Activated naive CD4-positive, alpha-beta T cell (primary cell): ENCODE results near the gene CD19.
A peak's percentile ranks its signal among the peaks of the same experiment; 100 is the strongest.
"Not testable (repeated sequence)": the region's sequence is repeated elsewhere in the genome, so short reads cannot be mapped to it uniquely, and the experiment has no call there.

ENCODE experiments used
- DNase-seq, 4 experiments: peaks; one replicate each; lab custom pipeline; 2025; lab: John Stamatoyannopoulos, UW

Gene CD19

DNA sequence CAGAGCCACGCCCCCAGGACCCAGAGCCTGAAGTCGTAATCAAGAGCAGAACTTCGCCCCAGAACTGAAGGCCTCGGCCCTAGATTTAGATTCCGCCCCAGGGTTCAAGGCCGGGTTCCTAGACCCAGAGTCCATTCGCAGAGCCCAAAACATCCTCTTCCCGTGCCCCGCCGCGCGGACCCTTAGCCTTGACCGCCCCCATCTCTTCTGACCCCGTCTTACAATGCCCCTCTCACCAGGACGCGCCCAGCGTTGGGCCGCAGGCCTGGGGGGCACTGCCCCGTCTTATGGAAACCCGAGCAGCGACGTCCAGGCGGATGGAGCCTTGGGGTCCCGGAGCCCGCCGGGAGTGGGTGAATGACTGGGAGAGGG, 5.0 kb downstream of the CD19 start:
- DNase-seq, result no peak

GRCh38 chr16:28937222-28937876, 5.6 kb downstream of the CD19 start:
- DNase-seq, result no peak

- no peak for DNase-seq
Measured at GRCh38 chr16:28938721-28939120, 7.0 kb downstream of the CD19 start.

DNA sequence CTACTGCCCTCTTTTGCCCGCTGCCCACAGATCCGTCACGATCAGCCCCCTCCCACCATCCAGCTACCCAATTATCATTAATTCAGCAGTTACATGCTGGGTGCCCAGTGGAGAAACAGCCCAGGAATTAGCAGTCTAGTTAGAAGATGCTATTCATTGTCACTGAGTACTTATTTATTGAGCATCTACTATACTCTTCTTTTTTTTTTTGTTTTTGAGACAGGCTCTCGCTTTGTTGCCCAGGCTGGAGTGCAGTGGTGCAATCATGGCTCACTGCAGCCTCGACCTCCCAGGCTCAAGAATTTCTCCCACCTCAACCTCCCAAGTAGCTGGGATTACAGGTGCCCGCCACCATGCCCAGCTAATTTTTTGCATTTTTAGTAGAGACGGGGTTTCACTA, 8.1 kb downstream of the CD19 start:
- not testable (repeated sequence) for DNase-seq

- DNase-seq, result no peak
Measured at GRCh38 chr16:28943281-28943680, 11.5 kb downstream of the CD19 start.

- no peak for DNase-seq
Measured at GRCh38 chr16:28946681-28947080, 14.9 kb downstream of the CD19 start.

DNA sequence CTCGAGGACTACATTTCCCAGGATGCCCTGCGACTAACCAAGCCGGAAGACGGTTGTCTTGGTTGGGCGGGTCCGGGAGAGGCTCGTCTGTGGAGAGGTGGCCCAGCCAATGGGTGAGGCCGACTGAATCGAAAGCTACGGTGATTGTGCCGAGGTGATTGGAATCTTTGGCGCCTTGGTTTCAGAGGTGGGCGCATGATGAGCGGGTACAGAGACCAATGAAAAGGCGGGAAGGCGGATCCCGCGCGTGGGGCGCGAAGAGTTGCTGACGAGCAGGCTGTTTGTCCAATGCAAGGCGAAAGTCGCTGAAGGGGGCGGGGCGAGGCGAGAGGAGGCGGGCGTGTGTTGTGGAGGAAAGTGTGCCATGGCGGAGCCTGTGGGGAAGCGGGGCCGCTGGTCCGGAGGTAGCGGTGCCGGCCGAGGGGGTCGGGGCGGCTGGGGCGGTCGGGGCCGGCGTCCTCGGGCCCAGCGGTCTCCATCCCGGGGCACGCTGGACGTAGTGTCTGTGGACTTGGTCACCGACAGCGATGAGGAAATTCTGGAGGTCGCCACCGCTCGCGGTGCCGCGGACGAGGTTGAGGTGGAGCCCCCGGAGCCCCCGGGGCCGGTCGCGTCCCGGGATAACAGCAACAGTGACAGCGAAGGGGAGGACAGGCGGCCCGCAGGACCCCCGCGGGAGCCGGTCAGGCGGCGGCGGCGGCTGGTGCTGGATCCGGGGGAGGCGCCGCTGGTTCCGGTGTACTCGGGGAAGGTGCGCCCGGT, 19.1 kb downstream of the CD19 start, which contains the start of gene NFATC2IP:
TSS of gene NFATC2IP (plus strand) at position 290 of the 762 bp plus-strand sequence. CDS start at position 365, 75 bp downstream.
- peak; percentile 98 to 99 (median 98) for DNase-seq

- no peak for DNase-seq
Measured at GRCh38 chr16:28951410-28951943, 19.7 kb downstream of the CD19 start.

DNA sequence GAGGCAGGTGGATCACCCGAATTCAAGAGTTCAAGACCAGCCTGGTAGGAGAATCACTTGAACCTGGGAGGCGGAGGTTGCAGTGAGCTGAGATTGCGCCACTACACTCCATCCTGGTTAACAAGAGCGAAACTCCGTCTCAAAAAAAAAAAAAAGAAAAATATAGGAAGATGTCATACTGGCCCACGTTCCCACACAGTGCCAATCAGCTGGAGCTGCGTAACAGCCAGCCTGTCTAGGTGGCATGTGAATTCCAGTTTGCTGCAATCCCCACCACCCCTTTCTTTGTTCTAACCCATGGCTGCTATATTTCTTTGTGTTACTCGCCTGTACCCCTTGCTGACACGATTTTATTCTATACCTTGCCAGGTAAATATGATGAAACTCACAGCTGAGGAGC, 26.4 kb downstream of the CD19 start:
- no peak for DNase-seq

DNA sequence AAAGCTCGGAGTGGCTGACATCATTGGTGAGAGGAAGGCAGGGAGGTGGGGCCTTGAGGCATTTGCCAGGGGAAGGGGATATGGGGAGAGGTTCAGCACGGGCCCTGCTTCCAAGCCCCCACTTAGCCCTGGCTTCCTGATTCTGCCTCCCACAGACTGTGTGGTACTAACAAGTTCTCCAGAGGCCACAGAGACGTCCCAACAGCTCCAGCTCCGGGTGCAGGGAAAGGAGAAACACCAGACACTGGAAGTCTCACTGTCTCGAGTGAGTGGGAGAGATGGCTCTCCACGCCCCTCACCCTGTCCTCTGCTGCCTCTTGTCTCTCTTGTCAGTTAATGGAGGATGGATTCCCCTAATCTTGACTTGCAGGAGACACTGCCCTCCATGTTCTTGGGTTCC, 27.1 kb downstream of the CD19 start:
- no peak for DNase-seq

DNA sequence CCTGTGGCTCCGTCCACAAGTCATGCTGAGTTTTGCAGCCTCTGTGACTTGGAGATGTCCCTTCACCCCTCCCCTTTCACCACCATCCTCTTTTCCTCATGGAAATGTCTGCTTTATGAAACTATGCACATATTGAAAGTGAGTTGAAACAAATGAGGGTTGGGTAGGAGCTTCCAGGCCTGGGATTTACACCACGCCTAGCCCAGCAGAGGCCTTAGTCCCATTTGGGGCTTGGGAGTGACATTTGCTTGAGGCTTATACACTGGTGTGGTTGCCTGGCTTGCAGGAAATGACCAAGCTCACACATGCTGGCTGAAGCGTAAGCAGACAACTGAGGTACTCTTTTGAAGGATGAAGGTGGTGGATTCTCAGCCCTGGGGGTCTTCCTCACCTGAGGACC, 32.3 kb downstream of the CD19 start:
- no peak for DNase-seq

DNA sequence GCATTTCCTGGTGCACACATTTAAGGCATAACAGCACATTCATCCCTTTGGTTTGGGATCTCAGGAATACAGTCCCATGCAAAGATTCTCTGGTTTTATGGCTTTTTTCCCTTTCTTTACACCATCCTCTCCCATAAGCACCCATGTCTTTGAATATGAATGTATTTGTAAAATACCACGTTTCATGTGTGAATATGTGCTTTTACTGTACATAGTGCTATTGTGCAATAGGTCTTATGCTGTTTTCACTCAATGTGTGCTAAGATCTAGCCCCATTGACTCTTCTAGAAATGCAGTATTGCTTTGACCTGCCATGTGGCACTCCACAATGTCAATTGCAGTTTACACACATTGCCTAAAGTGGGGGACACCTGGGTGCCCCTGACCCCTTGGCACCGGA, 32.7 kb downstream of the CD19 start:
- DNase-seq, result no peak

DNA sequence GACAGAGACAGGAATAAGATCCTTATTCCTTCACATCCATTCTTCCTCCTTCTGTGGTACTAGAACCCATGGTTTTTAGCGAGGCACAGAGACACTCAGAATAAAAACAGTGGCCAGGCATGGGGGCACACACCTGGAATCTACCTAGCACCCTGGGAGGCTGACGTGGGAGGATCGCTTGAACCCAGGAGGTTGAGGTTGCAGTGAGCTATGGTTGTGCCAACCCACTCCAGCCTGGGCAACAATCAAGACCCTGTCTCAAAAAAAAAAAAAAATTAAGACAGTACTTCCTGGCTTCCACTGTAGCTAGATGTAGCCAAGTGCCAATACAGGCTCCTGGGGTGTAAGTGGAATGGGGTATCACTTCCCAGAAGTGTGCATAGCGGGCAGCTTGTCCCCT, 35.4 kb downstream of the CD19 start:
- no peak for DNase-seq

GRCh38 chr16:28969696-28970095, 37.9 kb downstream of the CD19 start:
- not testable (repeated sequence) for DNase-seq

GRCh38 chr16:28974007-28974436, 42.3 kb downstream of the CD19 start:
- DNase-seq, result no peak

DNA sequence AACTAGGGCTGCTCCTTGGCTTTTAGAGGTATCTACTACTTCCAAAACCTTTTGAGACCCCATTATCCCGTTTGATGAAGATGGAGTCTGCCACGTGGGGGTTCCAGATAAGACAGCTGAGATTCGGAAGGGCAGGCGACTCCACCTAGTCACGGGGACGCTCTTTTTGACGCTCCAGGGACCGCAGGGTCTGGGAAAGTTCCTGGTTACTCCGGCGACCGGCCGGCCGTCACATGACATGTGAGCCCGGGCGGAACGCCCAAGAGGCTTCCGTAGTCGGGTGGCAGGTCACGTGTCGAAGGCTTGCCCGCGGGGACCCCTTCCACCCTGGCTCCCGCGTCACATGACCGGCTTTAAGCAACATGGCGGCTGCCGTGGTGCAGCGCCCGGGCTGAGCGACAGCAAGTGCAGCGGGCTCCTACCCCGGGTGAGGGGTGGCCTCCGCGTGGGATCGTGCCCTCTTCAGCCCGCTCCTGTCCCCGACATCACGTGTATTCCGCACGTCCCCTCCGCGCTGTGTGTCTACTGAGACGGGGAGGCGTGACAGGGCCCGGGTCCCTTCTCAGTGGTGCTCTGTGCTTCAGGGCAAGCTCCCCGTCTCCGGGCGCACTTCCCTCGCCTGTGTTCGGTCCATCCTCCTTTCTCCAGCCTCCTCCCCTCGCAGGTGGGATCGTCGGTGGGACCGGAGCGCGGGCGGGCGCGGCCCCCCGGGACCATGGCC, 42.8 kb downstream of the CD19 start, which contains the start of gene SPNS1:
TSS of gene SPNS1 (plus strand) at position 342 of the 721 bp plus-strand sequence. CDS start at position 716, 374 bp downstream.
- DNase-seq, result peak; percentile 75 to 83 (median 78)

DNA sequence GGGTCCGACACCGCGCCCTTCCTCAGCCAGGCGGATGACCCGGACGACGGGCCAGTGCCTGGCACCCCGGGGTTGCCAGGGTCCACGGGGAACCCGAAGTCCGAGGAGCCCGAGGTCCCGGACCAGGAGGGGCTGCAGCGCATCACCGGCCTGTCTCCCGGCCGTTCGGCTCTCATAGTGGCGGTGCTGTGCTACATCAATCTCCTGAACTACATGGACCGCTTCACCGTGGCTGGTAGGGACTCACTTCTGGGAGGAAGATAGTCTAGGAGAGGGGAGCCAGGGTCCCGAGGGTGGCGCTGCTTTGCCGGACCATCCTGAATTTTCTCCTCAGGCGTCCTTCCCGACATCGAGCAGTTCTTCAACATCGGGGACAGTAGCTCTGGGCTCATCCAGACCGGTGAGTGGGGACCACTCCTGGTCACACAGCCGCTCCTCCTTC, 43.4 kb downstream of the CD19 start:
- no peak for DNase-seq

DNA sequence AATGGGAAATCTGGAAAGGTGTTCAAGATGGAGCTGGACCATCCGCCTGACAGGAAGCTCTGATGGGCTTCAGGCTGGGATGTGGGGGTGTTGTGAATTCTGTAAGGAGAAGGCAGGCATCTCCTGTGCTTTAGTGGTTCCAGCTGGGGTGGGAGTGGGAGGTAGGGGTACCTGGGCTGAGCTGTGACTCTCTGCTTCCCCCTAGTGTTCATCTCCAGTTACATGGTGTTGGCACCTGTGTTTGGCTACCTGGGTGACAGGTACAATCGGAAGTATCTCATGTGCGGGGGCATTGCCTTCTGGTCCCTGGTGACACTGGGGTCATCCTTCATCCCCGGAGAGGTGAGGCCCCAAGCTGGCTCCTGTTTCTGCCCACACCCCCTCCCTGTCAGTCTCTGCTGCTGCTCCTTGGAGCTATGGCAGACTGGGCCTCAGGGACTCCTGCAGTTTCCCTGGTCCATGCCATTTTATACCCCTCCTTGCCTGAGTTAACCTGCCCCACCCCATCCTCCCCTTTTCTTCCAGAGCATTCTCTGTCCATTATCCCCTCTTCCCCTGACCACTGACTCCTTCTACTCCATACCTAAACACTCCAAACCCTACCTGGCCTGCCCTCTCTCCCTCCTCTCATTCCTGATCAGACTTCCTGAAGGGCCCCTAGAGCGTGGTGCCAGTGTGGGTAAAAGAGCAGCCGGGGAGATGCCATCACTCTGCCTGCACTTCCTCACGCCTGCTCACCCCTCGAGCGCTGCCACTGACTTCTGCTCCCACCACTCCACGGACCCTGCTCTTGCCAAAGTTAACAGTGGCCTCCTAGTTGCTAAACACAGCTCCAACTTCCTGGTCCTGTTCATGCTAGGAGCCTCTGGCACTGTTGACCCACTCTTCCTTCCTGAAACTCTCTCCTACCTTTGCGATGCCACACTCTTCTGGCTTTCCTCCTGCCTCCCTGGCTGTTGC, 46.2 kb downstream of the CD19 start:
- DNase-seq, result peak in 1 of 4 experiments; percentile 15

DNA sequence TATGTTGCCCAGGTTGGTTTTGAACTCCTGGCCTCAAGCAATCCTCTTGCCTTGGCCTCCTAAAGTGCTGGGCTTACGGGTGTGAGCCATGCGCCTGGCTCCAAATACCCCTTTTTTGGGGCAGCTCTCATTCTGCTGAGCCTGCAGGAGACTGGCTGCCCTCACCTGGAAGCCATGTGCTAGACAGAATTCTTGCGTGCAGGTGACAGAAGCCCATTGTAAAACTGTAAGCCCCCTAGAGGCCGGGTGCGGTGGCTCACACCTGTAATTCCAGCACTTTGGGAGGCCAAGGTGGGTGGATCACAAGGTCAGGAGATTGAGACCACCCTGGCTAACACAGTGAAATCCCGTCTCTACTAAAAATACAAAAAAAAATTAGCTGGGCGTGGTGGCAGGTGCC, 48.6 kb downstream of the CD19 start:
- not testable (repeated sequence) for DNase-seq

GRCh38 chr16:28980929-28981328, 49.2 kb downstream of the CD19 start:
- DNase-seq, result no peak

GRCh38 chr16:28981517-28981916, 49.7 kb downstream of the CD19 start:
- peak in 1 of 4 experiments; percentile 26 for DNase-seq
